ENCODE results near the gene NT5DC3.

- TF ChIP-seq CTCF (IDR thresholded peaks at IDR 0.05): no peak
- TF ChIP-seq POLR2A (IDR thresholded peaks at IDR 0.05): no peak
Observed at GRCh38 chr12:103809154-103809553, 31.9 kb downstream of the NT5DC3 start.
